ENCODE data around the gene CIRBP.
"Not testable (repeated sequence)": the region's sequence is repeated elsewhere in the genome, so short reads cannot be mapped to it uniquely, and the experiment has no call there.

CIRBP gene

GRCh38 chr19:1294688-1295087 is 25.6 kb downstream of the CIRBP start:
- no peak for DNase-seq

GRCh38 chr19:1295169-1296012 is 26.3 kb downstream of the CIRBP start:
- no peak for DNase-seq

GRCh38 chr19:1296078-1296477 is 26.9 kb downstream of the CIRBP start:
- no peak for DNase-seq

GRCh38 chr19:1296575-1297271 is 27.6 kb downstream of the CIRBP start:
- DNase-seq, result no peak

GRCh38 chr19:1298235-1298634 is 29.1 kb downstream of the CIRBP start:
- DNase-seq, result no peak

GRCh38 chr19:1299801-1300200 is 30.7 kb downstream of the CIRBP start:
- no peak for DNase-seq

- DNase-seq, result no peak
Observed at GRCh38 chr19:1300744-1301490, 31.8 kb downstream of the CIRBP start.

GRCh38 chr19:1302533-1303239 is 33.6 kb downstream of the CIRBP start:
- no peak for DNase-seq

GRCh38 chr19:1304197-1304924 is 35.2 kb downstream of the CIRBP start:
- no peak for DNase-seq

GRCh38 chr19:1305354-1305753 is 36.2 kb downstream of the CIRBP start:
- not testable (repeated sequence) for DNase-seq

GRCh38 chr19:1307320-1307719 is 38.2 kb downstream of the CIRBP start:
- DNase-seq, result no peak

GRCh38 chr19:1307755-1308303 is 38.7 kb downstream of the CIRBP start:
- no peak for DNase-seq

- no peak for DNase-seq
Observed at GRCh38 chr19:1308718-1309117, 39.6 kb downstream of the CIRBP start.

- DNase-seq, result no peak
Observed at GRCh38 chr19:1309977-1310852, 41.1 kb downstream of the CIRBP start.

- no peak for DNase-seq
Observed at GRCh38 chr19:1310853-1311180, 41.7 kb downstream of the CIRBP start.

GRCh38 chr19:1311543-1312091 is 42.5 kb downstream of the CIRBP start:
- DNase-seq, result no peak

- no peak for DNase-seq
Observed at GRCh38 chr19:1312767-1313694, 43.9 kb downstream of the CIRBP start.

- DNase-seq, result no peak
Observed at GRCh38 chr19:1313695-1314613, 44.8 kb downstream of the CIRBP start.
